NOMO-1 treated with DMSO at 0.1 percent for 48 hours (cell line): ENCODE measurements around the gene MAU2.

ENCODE experiments used
- DNase-seq: peaks from one replicate; lab custom pipeline; 2025; ENCODE audit not compliant: unreplicated experiment; lab: John Stamatoyannopoulos, UW

Gene MAU2

DNA sequence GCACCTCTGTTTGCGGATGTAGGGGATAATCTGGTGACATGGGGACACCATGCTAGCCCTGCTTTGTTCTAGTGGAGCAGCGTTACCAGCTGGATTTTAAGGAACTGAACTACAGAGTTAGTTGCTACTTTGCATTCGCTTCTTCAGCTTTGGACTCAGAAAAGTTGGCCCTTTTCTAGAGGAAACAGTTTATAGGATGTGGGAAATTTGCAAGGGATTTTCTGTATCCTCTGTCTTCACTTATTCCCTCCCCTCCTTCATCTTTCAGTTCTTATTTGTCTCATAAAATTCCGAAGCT is 87.0 kb downstream of the MAU2 start:
- no peak for DNase-seq
